BJ (cell line): ENCODE measurements around the gene KCTD20. TPM values are rescaled to one million over a fixed set of nuclear protein-coding genes. Genes with fewer than 3 reads are reported as not detected.
"Not testable (repeated sequence)": the region's sequence is repeated elsewhere in the genome, so short reads cannot be mapped to it uniquely, and the experiment has no call there.

Source experiments
- CTCF ChIA-PET: fragments of 350-600 bp; formaldehyde crosslinking; extraction: SDS; loops from one replicate; lab custom pipeline; 2021; ENCODE audit warnings: antibody characterized with exemption, inconsistent platforms; lab: Yijun Ruan, JAX
- POLR2A ChIA-PET: fragments of 300-600 bp; sonication (Branson Sonifier 250); formaldehyde crosslinking; extraction: SDS; loops from one replicate; lab custom pipeline; 2021; ENCODE audit warnings: antibody characterized with exemption; lab: Charles Lee
- DNase-seq: peaks from one replicate; pipeline ENCODE4 v3.0.0-alpha.2; 2011; ENCODE audit warnings: low read depth
- H3K27me3 ChIP-seq: 2 replicates; pipeline ENCODE4 v1.6.0; 2011; ENCODE audit warnings: low read length; ENCODE audit not compliant: control insufficient read depth, insufficient read depth
- H3K36me3 ChIP-seq: 2 replicates; pipeline ENCODE4 v1.5.1; 2011; ENCODE audit warnings: low read length; ENCODE audit not compliant: control insufficient read depth, insufficient read depth
- H3K4me3 ChIP-seq: 2 replicates; pipeline ENCODE4 v1.5.1; 2011; ENCODE audit warnings: low read depth, mild to moderate bottlenecking, control low read depth, low read length
- CTCF ChIP-seq: IDR thresholded peaks from 2 replicates; pipeline ENCODE4 v1.5.1; 2011; ENCODE audit warnings: low read depth, mild to moderate bottlenecking, control low read depth, inconsistent platforms, low read length, moderate library complexity; ENCODE audit not compliant: insufficient read depth
- polyA plus RNA-seq: library from polyadenylated mRNA; depleted of rRNA; stranded (reverse); fragments of >200 nt; gene quantifications from 2 replicates; pipeline ENCODE4 v1.2.3, GENCODE V29; 2011

Gene KCTD20
- polyA plus RNA-seq, 1 experiment: 123 TPM

- ChIA-PET POLR2A (no interaction called here), CTCF (no interaction called here)
- TF ChIP-seq CTCF: no peak
- no peaks in the 10 kb centered on the region for H3K27me3 ChIP-seq
- peaks cover 1% of the 10 kb centered on the region; the same call in 1 of the 2 replicates for H3K36me3 ChIP-seq
- H3K4me3 ChIP-seq: no peak overlapping the region
- no peak for DNase-seq
These were observed 24.8 kb downstream of the KCTD20 start for GRCh38 chr6:36467625-36468024.

- TF ChIP-seq CTCF: no peak
- Histone ChIP-seq H3K4me3 (no peak overlapping the region), H3K27me3 (no peaks in the 10 kb centered on the region), H3K36me3 (peaks cover 1% of the 10 kb centered on the region; the same call in 1 of the 2 replicates)
- ChIA-PET CTCF (interaction anchor here (0.5 kb wide), 1 partner anchor 121 kb away, joined by 3 read pairs; no protein-coding TSS in a partner anchor), POLR2A (no interaction called here)
- DNase-seq: no peak
These were observed 26.4 kb downstream of the KCTD20 start for GRCh38 chr6:36469148-36469661.

GRCh38 chr6:36469946-36470345 lies 27.1 kb downstream of the KCTD20 start:
- DNase-seq: no peak
- CTCF ChIA-PET: interaction anchor here (0.5 kb wide), 1 partner anchor 120 kb away, joined by 3 read pairs; no protein-coding TSS in a partner anchor

GRCh38 chr6:36478051-36478526 lies 35.3 kb downstream of the KCTD20 start:
- DNase-seq: no peak
- H3K4me3 ChIP-seq: no peak overlapping the region
- H3K27me3 ChIP-seq: no peaks in the 10 kb centered on the region
- peaks cover 8% of the 10 kb centered on the region for H3K36me3 ChIP-seq
- ChIA-PET CTCF (interaction anchor here (0.8 to 2.3 kb wide), 3 partner anchors 10 to 132 kb away, joined by 3 to 9 read pairs (median 3); no protein-coding TSS in a partner anchor), POLR2A (no interaction called here)
- no peak for TF ChIP-seq CTCF

More at GRCh38 chr6:36469946-36470345, 27.1 kb downstream of the KCTD20 start:
- Histone ChIP-seq H3K4me3 (no peak overlapping the region), H3K27me3 (no peaks in the 10 kb centered on the region), H3K36me3 (peaks cover 1% of the 10 kb centered on the region; the same call in 1 of the 2 replicates)
- POLR2A ChIA-PET: no interaction called here
- TF ChIP-seq CTCF: no peak

- DNase-seq: no peak
These were observed 36.5 kb downstream of the KCTD20 start for GRCh38 chr6:36479256-36479655.

GRCh38 chr6:36483326-36483725 lies 40.5 kb downstream of the KCTD20 start:
- peaks cover 11% of the 10 kb centered on the region for H3K36me3 ChIP-seq
- POLR2A ChIA-PET: not testable (repeated sequence)

More at GRCh38 chr6:36479256-36479655, 36.5 kb downstream of the KCTD20 start:
- ChIA-PET CTCF (interaction anchor here (2.3 kb wide), 1 partner anchor 9 kb away, joined by 9 read pairs; no protein-coding TSS in a partner anchor), POLR2A (interaction anchor here (0.6 kb wide), 1 partner anchor 49 kb away, joined by 5 read pairs; no protein-coding TSS in a partner anchor)
- no peak for TF ChIP-seq CTCF
- H3K36me3 ChIP-seq: peaks cover 8% of the 10 kb centered on the region
- no peak overlapping the region for H3K4me3 ChIP-seq
- H3K27me3 ChIP-seq: no peaks in the 10 kb centered on the region

More at GRCh38 chr6:36483326-36483725, 40.5 kb downstream of the KCTD20 start:
- DNase-seq, CTCF ChIA-PET, H3K4me3 ChIP-seq, H3K27me3 ChIP-seq: not testable (repeated sequence)
